Liver (tissue), 9 donors: Measurements from ENCODE around the gene CASZ1. TPM values are rescaled to one million over a fixed set of nuclear protein-coding genes. Genes with fewer than 3 reads are reported as not detected.

ENCODE experiments used
- DNase-seq: peaks from one replicate; pipeline ENCODE4 v3.0.0-alpha.2; 2017; ENCODE audit warnings: low spot score
- H3K27ac ChIP-seq, 2 donors: one replicate each; pipeline ENCODE4 v1.7.0; 2013; ENCODE audit warnings: inconsistent platforms in 2 of 2, low read length in 2 of 2, control low read depth in 1 of 2, low read depth in 1 of 2, mild to moderate bottlenecking in 1 of 2
- H3K27me3 ChIP-seq, 4 donors: one replicate each; pipeline versions ENCODE4 v1.6.1 to v1.7.0; 2013; ENCODE audit warnings: low read length in 3 of 4, inconsistent platforms in 1 of 4, mild to moderate bottlenecking in 1 of 4, moderate library complexity in 1 of 4; ENCODE audit not compliant: control insufficient read depth in 4 of 4, insufficient read depth in 4 of 4
- H3K36me3 ChIP-seq, 4 donors: one replicate each; pipeline versions ENCODE4 v1.6.1 to v1.7.0; 2013; ENCODE audit warnings: low read length in 3 of 4, mild to moderate bottlenecking in 3 of 4, low read depth in 1 of 4, moderate library complexity in 1 of 4; ENCODE audit not compliant: control insufficient read depth in 4 of 4, insufficient read depth in 3 of 4
- H3K4me1 ChIP-seq, 4 donors: one replicate each; pipeline versions ENCODE4 v1.6.1 to v1.7.0; 2013; ENCODE audit warnings: low read length in 3 of 4, mild to moderate bottlenecking in 3 of 4, moderate library complexity in 1 of 4; ENCODE audit not compliant: control insufficient read depth in 4 of 4, insufficient read depth in 4 of 4
- H3K4me3 ChIP-seq, 3 donors: one replicate each; pipeline versions ENCODE4 v1.6.1 to v1.7.0; 2013; ENCODE audit warnings: low read length in 3 of 3, control low read depth in 1 of 3, low read depth in 1 of 3, mild to moderate bottlenecking in 1 of 3
- H3K9ac ChIP-seq, 2 donors: one replicate each; pipeline ENCODE4 v1.7.0; 2013; ENCODE audit warnings: low read length in 2 of 2, mild to moderate bottlenecking in 2 of 2, moderate library complexity in 2 of 2, control low read depth in 1 of 2, low read depth in 1 of 2
- H3K9me3 ChIP-seq, 4 donors: one replicate each; pipeline versions ENCODE4 v1.6.1 to v1.7.0; 2013; ENCODE audit warnings: low read length in 3 of 4; ENCODE audit not compliant: control insufficient read depth in 4 of 4
- ATF3 ChIP-seq: IDR thresholded peaks from 2 replicates; pipeline ENCODE4 v1.6.1; 2016; ENCODE audit warnings: antibody characterized with exemption
- CTCF ChIP-seq: fragments of 150-350 bp; IDR thresholded peaks from 2 replicates; pipeline ENCODE4 v1.5.1; 2017; ENCODE audit warnings: improper control_type of control experiment, low read depth, low read length; ENCODE audit not compliant: missing input control
- EGR1 ChIP-seq, 2 donors: IDR thresholded peaks; 2 replicates each; pipeline ENCODE4 v1.6.1; 2016 to 2018; ENCODE audit warnings: antibody characterized with exemption in 2 of 2, low read depth in 2 of 2
- FOXA1 ChIP-seq: IDR thresholded peaks from 2 replicates; pipeline ENCODE4 v1.6.1; 2016; ENCODE audit warnings: antibody characterized with exemption
- FOXA2 ChIP-seq: IDR thresholded peaks from 2 replicates; pipeline ENCODE4 v1.6.1; 2016; ENCODE audit warnings: antibody characterized with exemption
- GABPA ChIP-seq, 2 donors: IDR thresholded peaks in 1 of 2; conservative IDR thresholded peaks in 1 of 2; 2 replicates each; pipeline ENCODE4 v1.6.1; 2016; ENCODE audit warnings: antibody characterized with exemption in 2 of 2, mild to moderate bottlenecking in 1 of 2, moderate library complexity in 1 of 2
- HNF4A ChIP-seq, 2 donors: conservative IDR thresholded peaks; 2 replicates each; pipeline ENCODE4 v1.6.1; 2016; ENCODE audit warnings: antibody characterized with exemption in 2 of 2, mild to moderate bottlenecking in 2 of 2
- HNF4G ChIP-seq: IDR thresholded peaks from 2 replicates; pipeline ENCODE4 v1.6.1; 2016; ENCODE audit warnings: antibody characterized with exemption
- JUND ChIP-seq, 2 donors: IDR thresholded peaks; 2 replicates each; pipeline ENCODE4 v1.6.1; 2016; ENCODE audit warnings: antibody characterized with exemption in 2 of 2
- MAX ChIP-seq: IDR thresholded peaks from 2 replicates; pipeline ENCODE4 v1.6.1; 2016; ENCODE audit warnings: antibody characterized with exemption
- NR2F2 ChIP-seq: IDR thresholded peaks from 2 replicates; pipeline ENCODE4 v1.6.1; 2016; ENCODE audit warnings: antibody characterized with exemption
- RAD21 ChIP-seq, 2 donors: IDR thresholded peaks; 2 replicates each; pipeline ENCODE4 v1.6.1; 2016; ENCODE audit warnings: antibody characterized with exemption in 2 of 2, mild to moderate bottlenecking in 2 of 2
- REST ChIP-seq: IDR thresholded peaks from 2 replicates; pipeline ENCODE4 v1.6.1; 2016; ENCODE audit warnings: antibody characterized with exemption, mild to moderate bottlenecking
- RXRA ChIP-seq, 2 donors: IDR thresholded peaks; 2 replicates each; pipeline ENCODE4 v1.6.1; 2017 to 2018; ENCODE audit warnings: antibody characterized with exemption in 2 of 2, mild to moderate bottlenecking in 1 of 2
- SP1 ChIP-seq: IDR thresholded peaks from 2 replicates; pipeline ENCODE4 v1.6.1; 2018; ENCODE audit warnings: antibody characterized with exemption, mild to moderate bottlenecking
- TAF1 ChIP-seq: conservative IDR thresholded peaks from 2 replicates; pipeline ENCODE4 v1.6.1; 2016; ENCODE audit warnings: antibody characterized with exemption, mild to moderate bottlenecking
- YY1 ChIP-seq: IDR thresholded peaks from 2 replicates; pipeline ENCODE4 v1.6.1; 2016; ENCODE audit warnings: antibody characterized with exemption, mild to moderate bottlenecking
- ZBTB33 ChIP-seq: IDR thresholded peaks from 2 replicates; pipeline ENCODE4 v1.6.1; 2016; ENCODE audit warnings: antibody characterized with exemption
- WGBS: extraction: QIAGEN DNeasy Blood & Tissue Kit; methylation state at CpG from one replicate; pipeline ENCODE4 v1.1.7; 2013; 5-methylcytosine and 5-hydroxymethylcytosine counted together
- polyA plus RNA-seq, 2 donors: library from polyadenylated mRNA; stranded (reverse) in 1 of 2; unstranded in 1 of 2; fragments of 200-250 nt in 1 of 2; fragments of >200 nt in 1 of 2; fragmentation: Nextera tagmentation in 1 of 2; extraction: Ambion mirVana in 1 of 2; gene quantifications; one replicate each; pipeline versions ENCODE4 v1.2.1 to v1.2.3, GENCODE V29; 2013 to 2015
- total RNA-seq, 2 donors: library from RNA; depleted of rRNA; stranded (reverse); fragments of >200 nt; gene quantifications; one replicate each; pipeline ENCODE4 v1.2.3, GENCODE V29; 2014
- donor health status: healthy.
- donor health status: healthy.
- donor health status: healthy.
- donor health status: healthy.
- donor health status: healthy.

Gene CASZ1
- total and polyA plus RNA-seq, 4 donors = 1.0 to 3.5 (median 1.9) TPM

GRCh38 chr1:10672343-10673050, 123.9 kb downstream of the CASZ1 start:
- Histone ChIP-seq H3K4me3 (no peak overlapping the region), H3K9me3 (no peaks in the 10 kb centered on the region), H3K9ac (no peak overlapping the region), H3K36me3 (no peaks in the 10 kb centered on the region), H3K27ac (no peak overlapping the region), H3K4me1 (peaks cover 25 to 54% (median 39%) of the 10 kb centered on the region in 4 donors), H3K27me3 (no peaks in the 10 kb centered on the region)
- DNase-seq = no peak
- no peak for TF ChIP-seq ATF3
- TF ChIP-seq REST = no peak
- no peak for TF ChIP-seq SP1
- TF ChIP-seq ZBTB33 = no peak
- TF ChIP-seq HNF4G = no peak
- no peak for TF ChIP-seq RAD21 (IDR thresholded peaks at IDR 0.05)
- TF ChIP-seq MAX = no peak
- no peak for TF ChIP-seq RXRA (IDR thresholded peaks at IDR 0.05)
- no peak for TF ChIP-seq GABPA (IDR thresholded peaks at IDR 0.05 in 1 of 2, conservative IDR thresholded peaks at IDR 0.05 in 1 of 2)
- TF ChIP-seq JUND (IDR thresholded peaks at IDR 0.05) = no peak
- TF ChIP-seq FOXA2 = no peak
- TF ChIP-seq FOXA1 = no peak
- no peak for TF ChIP-seq EGR1 (IDR thresholded peaks at IDR 0.05; ENCODE audit: low read depth in 2 of 2)
- TF ChIP-seq TAF1 = no peak
- TF ChIP-seq CTCF = no peak
- no peak for TF ChIP-seq HNF4A (conservative IDR thresholded peaks at IDR 0.05)
- no peak for TF ChIP-seq YY1
- TF ChIP-seq NR2F2 = no peak
- WGBS = 90% methylated on average over 35 of the region's 35 CpGs
